ENCODE results near the gene GMDS. TPM values are rescaled to one million over a fixed set of nuclear protein-coding genes. Genes with fewer than 3 reads are reported as not detected.
A peak's percentile ranks its signal among the peaks of the same experiment; 100 is the strongest.

GMDS gene
- total RNA-seq, 4 donors from 2014 or later, result 9.5 to 32.8 (median 22.4) TPM

- H3K4me3 ChIP-seq (replicated peaks in 1 of 3), result peak overlapping the region in 2 of 3 donors; percentile 15
- no peaks in the 10 kb centered on the region for H3K36me3 ChIP-seq
- intact Hi-C loops (cut with DNase I), result loop anchor here (2.0 to 5.0 kb wide), 3 partner anchors 500 to 643 kb away; partner anchors contain the start of gene GMDS
- WGBS, 2 donors, result 5 to 12% methylated on average over 8 to 11 of the region's 85 CpGs
- H3K4me1 ChIP-seq, result peaks cover 17 to 35% of the 10 kb centered on the region in 2 donors
- peaks cover 51% of the 10 kb centered on the region for H3K27me3 ChIP-seq
- H3K27ac ChIP-seq, result no peak overlapping the region
- peak; percentile 60 to 61 for DNase-seq
- TF ChIP-seq POLR2A (IDR thresholded peaks at IDR 0.05) (no peak), CTCF (IDR thresholded peaks at IDR 0.05) (peak; percentile 36 to 98 (median 94))
- no peaks in the 10 kb centered on the region for H3K9me3 ChIP-seq
These were observed 641.0 kb downstream of the GMDS start for GRCh38 chr6:1604158-1605003.

- 72 to 73% methylated on average over 15 of the region's 15 CpGs for WGBS, 2 donors
- DNase-seq, result no peak
- Histone ChIP-seq H3K27ac (no peak overlapping the region), H3K4me3 (replicated peaks in 1 of 3) (no peak overlapping the region), H3K4me1 (peaks cover 13 to 33% of the 10 kb centered on the region in 2 donors), H3K27me3 (peaks cover 51% of the 10 kb centered on the region), H3K36me3 (no peaks in the 10 kb centered on the region), H3K9me3 (no peaks in the 10 kb centered on the region)
- intact Hi-C loops (cut with DNase I), result loop anchor here (2.0 to 5.0 kb wide), 2 partner anchors 501 to 589 kb away; no protein-coding TSS in a partner anchor
- no peak for TF ChIP-seq CTCF (IDR thresholded peaks at IDR 0.05)
- TF ChIP-seq POLR2A (IDR thresholded peaks at IDR 0.05), result no peak
These were observed 641.7 kb downstream of the GMDS start for GRCh38 chr6:1603708-1604107.

- Histone ChIP-seq H3K9me3 (no peaks in the 10 kb centered on the region), H3K4me1 (peaks cover 13 to 18% of the 10 kb centered on the region in 2 donors), H3K4me3 (replicated peaks in 1 of 3) (no peak overlapping the region), H3K27me3 (peaks cover 39% of the 10 kb centered on the region), H3K27ac (no peak overlapping the region), H3K36me3 (no peaks in the 10 kb centered on the region)
- intact Hi-C loops (cut with DNase I), result loop anchor here (5.0 kb wide), 1 partner anchor 590 kb away; no protein-coding TSS in a partner anchor
- WGBS, 2 donors, result 87 to 93% methylated on average over 10 of the region's 10 CpGs
- TF ChIP-seq POLR2A (IDR thresholded peaks at IDR 0.05), result no peak
- no peak for TF ChIP-seq CTCF (IDR thresholded peaks at IDR 0.05)
- DNase-seq, result no peak
These were observed 643.2 kb downstream of the GMDS start for GRCh38 chr6:1602049-1602713.

- Histone ChIP-seq H3K27me3 (peaks cover 31% of the 10 kb centered on the region), H3K9me3 (no peaks in the 10 kb centered on the region), H3K27ac (no peak overlapping the region), H3K4me1 (peaks cover 13 to 19% of the 10 kb centered on the region in 2 donors), H3K4me3 (replicated peaks in 1 of 3) (no peak overlapping the region), H3K36me3 (no peaks in the 10 kb centered on the region)
- no peak for TF ChIP-seq POLR2A (IDR thresholded peaks at IDR 0.05)
- no peak for TF ChIP-seq CTCF (IDR thresholded peaks at IDR 0.05)
- no peak for DNase-seq
- WGBS, 2 donors, result 49 to 58% methylated on average over 31 to 46 of the region's 60 CpGs
- intact Hi-C loops (cut with DNase I), result loop anchor here (5.0 kb wide), 1 partner anchor 591 kb away; no protein-coding TSS in a partner anchor
These were observed 644.0 kb downstream of the GMDS start for GRCh38 chr6:1601158-1602048.
